H1 (cell line): ENCODE results near the gene DTNB. TPM values are rescaled to one million over a fixed set of nuclear protein-coding genes. Genes with fewer than 3 reads are reported as not detected.

Source experiments
- CTCF ChIA-PET: fragments of 300-600 bp; sonication (Branson Sonifier 250); formaldehyde crosslinking; loops from one replicate; lab custom pipeline; 2021; ENCODE audit not compliant: partially characterized antibody; lab: Charles Lee
- POLR2A ChIA-PET: fragments of 300-600 bp; sonication (Branson Sonifier 250); formaldehyde crosslinking; loops from one replicate; lab custom pipeline; 2021; ENCODE audit warnings: inconsistent platforms; ENCODE audit not compliant: partially characterized antibody; lab: Charles Lee
- DNase-seq, 2 experiments: peaks; one replicate each; pipeline versions ENCODE4 v3.0.0 to v3.0.0-alpha.2; 2010 to 2022; ENCODE audit warnings: low spot score in 2 of 2, low read depth in 1 of 2, mixed read lengths in 1 of 2
- FAIRE-seq: peaks from 2 replicates; lab custom pipeline; 2011; peaks lifted over from hg19 to GRCh38; lab: Jason Lieb, UNC
- H2AFZ ChIP-seq: 2 replicates; pipeline ENCODE4 v1.8.1; 2012; ENCODE audit warnings: low read length, inconsistent platforms
- H2AK5ac ChIP-seq: 2 replicates; pipeline ENCODE4 v1.6.1; 2013; ENCODE audit warnings: low read depth, low read length
- H2BK120ac ChIP-seq: replicated peaks from 2 replicates; pipeline ENCODE3; 2013; ENCODE audit warnings: low read depth, low read length, inconsistent platforms
- H2BK12ac ChIP-seq: 2 replicates; pipeline ENCODE4 v1.6.1; 2013; ENCODE audit warnings: low read depth, low read length
- H2BK15ac ChIP-seq: 2 replicates; pipeline ENCODE4 v1.6.1; 2013; ENCODE audit warnings: low read length
- H2BK20ac ChIP-seq: 2 replicates; pipeline ENCODE4 v1.6.1; 2013; ENCODE audit warnings: low read length
- H2BK5ac ChIP-seq: 2 replicates; pipeline ENCODE4 v1.6.1; 2013; ENCODE audit warnings: low read depth, low read length
- H3K14ac ChIP-seq: 2 replicates; pipeline ENCODE4 v1.6.1; 2013; ENCODE audit warnings: inconsistent platforms; ENCODE audit not compliant: insufficient read length
- H3K18ac ChIP-seq: 2 replicates; pipeline ENCODE4 v1.6.1; 2013; ENCODE audit warnings: low read length; ENCODE audit errors: extremely low read depth
- H3K23ac ChIP-seq: 2 replicates; pipeline ENCODE4 v1.6.1; 2013; ENCODE audit warnings: inconsistent platforms; ENCODE audit not compliant: insufficient read length
- H3K23me2 ChIP-seq: 2 replicates; pipeline ENCODE4 v1.6.1; 2013; ENCODE audit warnings: low read depth, low read length
- H3K27ac ChIP-seq: 2 replicates; pipeline ENCODE4 v1.6.1; 2011; ENCODE audit warnings: low read depth, low read length, inconsistent platforms
- H3K27me3 ChIP-seq, 4 experiments: replicated peaks in 1 of 4; 1 replicate in 1 of 4; 2 replicates in 3 of 4; pipeline versions ENCODE4 v1.6.1 to v1.8.1; 2011 to 2013; ENCODE audit warnings: low read length in 3 of 4, mild to moderate bottlenecking in 3 of 4, inconsistent platforms in 2 of 4, mixed read lengths in 2 of 4, moderate library complexity in 1 of 4; ENCODE audit not compliant: control insufficient read depth in 3 of 4, insufficient read depth in 3 of 4; ENCODE audit errors: extremely low read depth in 1 of 4
- H3K36me3 ChIP-seq, 4 experiments: 2 replicates each; pipeline versions ENCODE4 v1.6.1 to v1.8.1; 2011 to 2013; ENCODE audit warnings: mild to moderate bottlenecking in 4 of 4, low read length in 3 of 4, moderate library complexity in 2 of 4, control low read depth in 1 of 4, inconsistent platforms in 1 of 4; ENCODE audit not compliant: insufficient read depth in 4 of 4, control insufficient read depth in 2 of 4
- H3K4ac ChIP-seq: replicated peaks from 2 replicates; pipeline ENCODE3; 2013; ENCODE audit warnings: low read length, low read depth, mixed read lengths, inconsistent platforms; ENCODE audit not compliant: insufficient read length
- H3K4me1 ChIP-seq, 4 experiments: replicated peaks in 1 of 4; 1 replicate in 1 of 4; 2 replicates in 3 of 4; pipeline versions ENCODE4 v1.6.1 to v1.8.1; 2011 to 2013; ENCODE audit warnings: low read length in 3 of 4, inconsistent platforms in 2 of 4, mixed read lengths in 1 of 4; ENCODE audit not compliant: insufficient read depth in 4 of 4, control insufficient read depth in 3 of 4
- H3K4me2 ChIP-seq, 2 experiments: 2 replicates each; pipeline versions ENCODE4 v1.6.1 to v1.8.1; 2011 to 2013; ENCODE audit warnings: low read depth in 2 of 2, low read length in 2 of 2, control low read depth in 1 of 2, inconsistent platforms in 1 of 2, mild to moderate bottlenecking in 1 of 2; ENCODE audit not compliant: insufficient read depth in 1 of 2
- H3K4me3 ChIP-seq, 4 experiments: fragments of 200-600, 300-600 bp in 1 of 4; sonication (generic), shearing (Covaris generic), sonication (Bioruptor Twin) in 1 of 4; 2 replicates each; pipeline versions ENCODE4 v1.5.1 to v1.8.1; 2011 to 2016; ENCODE audit warnings: low read length in 4 of 4, low read depth in 3 of 4, control low read depth in 2 of 4, inconsistent platforms in 2 of 4, mild to moderate bottlenecking in 2 of 4, mixed read lengths in 1 of 4, moderate library complexity in 1 of 4; ENCODE audit not compliant: insufficient read depth in 2 of 4; ENCODE audit errors: extremely low read depth in 1 of 4
- H3K56ac ChIP-seq: replicated peaks from 2 replicates; pipeline ENCODE3; 2013; ENCODE audit warnings: low read depth, mild to moderate bottlenecking, mixed read lengths, low read length, inconsistent platforms; ENCODE audit not compliant: insufficient read length
- H3K79me1 ChIP-seq: 2 replicates; pipeline ENCODE4 v1.6.1; 2013; ENCODE audit warnings: low read depth, low read length, control low read depth
- H3K79me2 ChIP-seq, 2 experiments: 2 replicates each; pipeline versions ENCODE4 v1.6.1 to v1.8.1; 2012 to 2013; ENCODE audit warnings: low read length in 2 of 2, mild to moderate bottlenecking in 2 of 2, inconsistent platforms in 1 of 2; ENCODE audit not compliant: insufficient read depth in 2 of 2, control insufficient read depth in 1 of 2
- H3K9ac ChIP-seq, 4 experiments: replicated peaks in 1 of 4; 1 replicate in 1 of 4; 2 replicates in 3 of 4; pipeline versions ENCODE4 v1.6.1 to v1.8.1; 2011 to 2013; ENCODE audit warnings: low read depth in 3 of 4, low read length in 3 of 4, control low read depth in 2 of 4, mild to moderate bottlenecking in 2 of 4, moderate library complexity in 2 of 4, inconsistent platforms in 1 of 4; ENCODE audit errors: extremely low read depth in 1 of 4
- H3K9me3 ChIP-seq, 2 experiments: 2 replicates each; pipeline versions ENCODE4 v1.6.1 to v1.8.1; 2012 to 2013; ENCODE audit warnings: mild to moderate bottlenecking in 2 of 2, moderate library complexity in 2 of 2, control low read depth in 1 of 2, inconsistent platforms in 1 of 2, low read depth in 1 of 2, low read length in 1 of 2, mixed read lengths in 1 of 2; ENCODE audit not compliant: insufficient read depth in 2 of 2
- H4K20me1 ChIP-seq, 2 experiments: replicated peaks in 1 of 2; 2 replicates each; pipeline versions ENCODE3 to v1.8.1; 2011 to 2013; ENCODE audit warnings: inconsistent platforms in 2 of 2, low read length in 2 of 2, mild to moderate bottlenecking in 1 of 2; ENCODE audit not compliant: insufficient read depth in 2 of 2, control insufficient read depth in 1 of 2
- H4K5ac ChIP-seq: 2 replicates; pipeline ENCODE4 v1.6.1; 2013; ENCODE audit warnings: low read length, low read depth, mixed read lengths, inconsistent platforms; ENCODE audit not compliant: insufficient read length
- H4K8ac ChIP-seq: 2 replicates; pipeline ENCODE4 v1.8.0; 2013; ENCODE audit warnings: mild to moderate bottlenecking, moderate library complexity, low read length, inconsistent platforms; ENCODE audit not compliant: insufficient read depth; ENCODE audit errors: extremely low read depth
- H4K91ac ChIP-seq: replicated peaks from 2 replicates; pipeline ENCODE3; 2013; ENCODE audit warnings: low read length, mixed read lengths, inconsistent platforms; ENCODE audit not compliant: insufficient read length
- BACH1 ChIP-seq: IDR thresholded peaks from 2 replicates; pipeline ENCODE4 v1.6.1; 2012; ENCODE audit warnings: low read length, improper control_type of control experiment
- TEAD4 ChIP-seq: IDR thresholded peaks from 2 replicates; pipeline ENCODE4 v1.6.1; 2012; ENCODE audit warnings: low read depth, low read length, inconsistent platforms, mixed read lengths
- WGBS, 2 experiments: shearing (Covaris generic) in 1 of 2; methylation state at CpG; one replicate each; pipeline versions ENCODE4 v1.1.6 to v1.1.7; 2013 to 2015; ENCODE audit warnings: low lambda C conversion rate in 2 of 2, mixed read lengths in 2 of 2, inconsistent platforms in 1 of 2, low coverage in 1 of 2, missing lambda C conversion rate in 1 of 2; ENCODE audit not compliant: insufficient replicate concordance in 2 of 2, insufficient coverage in 1 of 2, insufficient read length in 1 of 2; ENCODE audit errors: extremely low coverage in 1 of 2, missing lambda C conversion rate in 1 of 2; 5-methylcytosine and 5-hydroxymethylcytosine counted together
- polyA plus RNA-seq, 7 experiments: library from polyadenylated mRNA; depleted of rRNA in 3 of 7; stranded (reverse) in 5 of 7; unstranded in 2 of 7; fragments of >200 nt in 5 of 7; fragments of 200-250 nt in 2 of 7; gene quantifications; 1 replicate in 5 of 7; 2 replicates in 1 of 7; 4 replicates in 1 of 7; pipeline versions ENCODE4 v1.2.1 to v1.2.3, GENCODE V29; 2011 to 2013; ENCODE audit warnings: missing spikeins in 2 of 7, mixed read lengths in 2 of 7
- total RNA-seq: library from RNA; stranded (reverse); fragmentation: NEBNext Ultra II Directional; extraction: Animal tissue kit (Norgen Biotek cat#: 25700); gene quantifications from 2 replicates; pipeline ENCODE4 v1.2.1, GENCODE V29; 2021

The DTNB gene
- total and polyA plus RNA-seq, 2 of the 8 experiments (the other 6 are each of a cell fraction or from before 2014, with no cell fraction given) = 39.6 to 49.5 TPM

DNA sequence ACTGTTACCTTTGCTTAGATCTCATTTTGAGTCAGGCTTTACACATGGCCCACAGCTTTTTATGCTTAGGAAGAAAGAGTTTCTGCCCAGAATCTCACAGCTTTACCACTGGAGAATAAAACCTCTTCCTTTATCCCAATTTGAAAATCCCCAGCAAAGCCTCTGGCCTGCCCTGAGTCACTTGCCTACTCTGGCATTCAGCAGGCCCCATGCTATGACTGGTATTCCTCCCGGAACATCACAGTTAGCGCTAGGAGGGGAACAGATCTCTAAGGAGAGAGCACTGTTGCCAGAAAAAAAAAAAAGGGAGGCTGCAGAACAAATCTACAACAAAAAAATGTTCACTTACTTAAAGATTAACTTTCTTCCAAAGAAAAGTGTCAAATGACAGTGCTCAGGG lies 178.8 kb downstream of the DTNB start:
- POLR2A ChIA-PET = no interaction called here
- H3K79me1 ChIP-seq = no peaks in the 10 kb centered on the region
- H3K4me1 ChIP-seq = 0 out of 7 replicates have a peak, but pooled peaks cover 0 to 5% (median 1%) of the 10 kb centered on the region in 4 experiments
- H4K8ac ChIP-seq = no peak overlapping the region
- no peak overlapping the region for H2AK5ac ChIP-seq
- no peak overlapping the region for H4K5ac ChIP-seq
- H4K91ac ChIP-seq = no peak overlapping the region
- H3K23me2 ChIP-seq = no peaks in the 10 kb centered on the region
- CTCF ChIA-PET = no interaction called here
- DNase-seq (peak in 1 of 2 experiments; percentile 2), FAIRE-seq (peak; percentile 39)
- no peak overlapping the region for H3K27ac ChIP-seq
- no peak overlapping the region for H3K4me2 ChIP-seq
- WGBS, 2 experiments = 56% methylated on average over 2 of the region's 2 CpGs; no CpG with 5 or more reads in 1 of the 2 experiments
- no peaks in the 10 kb centered on the region for H3K27me3 ChIP-seq
- H2BK15ac ChIP-seq = no peak overlapping the region
- TF ChIP-seq TEAD4 = 0 out of 2 replicates have a peak, but pooled peaks have one; percentile 21
- no peak for TF ChIP-seq BACH1
- H3K23ac ChIP-seq = no peak overlapping the region
- no peaks in the 10 kb centered on the region for H3K79me2 ChIP-seq
- no peaks in the 10 kb centered on the region for H4K20me1 ChIP-seq
- H2BK120ac ChIP-seq = no peak overlapping the region
- H3K56ac ChIP-seq = no peak overlapping the region
- H2BK5ac ChIP-seq = no peak overlapping the region
- H2AFZ ChIP-seq = no peak overlapping the region
- no peaks in the 10 kb centered on the region for H3K9me3 ChIP-seq
- no peaks in the 10 kb centered on the region for H3K36me3 ChIP-seq
- H3K9ac ChIP-seq = no peak overlapping the region
- H3K18ac ChIP-seq = no peak overlapping the region
- no peak overlapping the region for H3K4me3 ChIP-seq
- no peak overlapping the region for H3K14ac ChIP-seq
- H2BK20ac ChIP-seq = no peak overlapping the region
- H3K4ac ChIP-seq = no peak overlapping the region
- H2BK12ac ChIP-seq = no peak overlapping the region
